Ishikawa (cell line): ENCODE measurements around the gene NRG2.

Experiments used
- CEBPB ChIP-seq: IDR thresholded peaks from 2 replicates; pipeline ENCODE4 v1.6.1; 2012
- CREB1 ChIP-seq: IDR thresholded peaks from 2 replicates; pipeline ENCODE4 v1.6.1; 2012; ENCODE audit warnings: low read depth
- EGR1 ChIP-seq: IDR thresholded peaks from 2 replicates; pipeline ENCODE4 v1.6.1; 2012
- EP300 ChIP-seq: IDR thresholded peaks from 2 replicates; pipeline ENCODE4 v1.6.1; 2012; ENCODE audit warnings: borderline replicate concordance
- FOXM1 ChIP-seq: IDR thresholded peaks from 2 replicates; pipeline ENCODE4 v1.6.1; 2012; ENCODE audit warnings: low read depth, borderline replicate concordance
- MAX ChIP-seq: IDR thresholded peaks from 2 replicates; pipeline ENCODE4 v1.6.1; 2012
- NFIC ChIP-seq: IDR thresholded peaks from 2 replicates; pipeline ENCODE4 v1.6.1; 2012
- RAD21 ChIP-seq: IDR thresholded peaks from 2 replicates; pipeline ENCODE4 v1.6.1; 2012; ENCODE audit warnings: low read depth
- REST ChIP-seq: IDR thresholded peaks from 2 replicates; pipeline ENCODE4 v1.6.1; 2012; ENCODE audit warnings: low read depth, mild to moderate bottlenecking
- TAF1 ChIP-seq: IDR thresholded peaks from 2 replicates; pipeline ENCODE4 v1.6.1; 2012; ENCODE audit warnings: low read depth, mild to moderate bottlenecking
- TCF12 ChIP-seq: IDR thresholded peaks from 2 replicates; pipeline ENCODE4 v1.6.1; 2012; ENCODE audit warnings: low read depth
- TEAD4 ChIP-seq: IDR thresholded peaks from 2 replicates; pipeline ENCODE4 v1.6.1; 2012
- USF1 ChIP-seq: IDR thresholded peaks from 2 replicates; pipeline ENCODE4 v1.6.1; 2012
- YY1 ChIP-seq: IDR thresholded peaks from 2 replicates; pipeline ENCODE4 v1.6.1; 2012; ENCODE audit warnings: low read depth
- ZBTB7A ChIP-seq: IDR thresholded peaks from 2 replicates; pipeline ENCODE4 v1.6.1; 2012; ENCODE audit warnings: low read depth

The NRG2 gene

DNA sequence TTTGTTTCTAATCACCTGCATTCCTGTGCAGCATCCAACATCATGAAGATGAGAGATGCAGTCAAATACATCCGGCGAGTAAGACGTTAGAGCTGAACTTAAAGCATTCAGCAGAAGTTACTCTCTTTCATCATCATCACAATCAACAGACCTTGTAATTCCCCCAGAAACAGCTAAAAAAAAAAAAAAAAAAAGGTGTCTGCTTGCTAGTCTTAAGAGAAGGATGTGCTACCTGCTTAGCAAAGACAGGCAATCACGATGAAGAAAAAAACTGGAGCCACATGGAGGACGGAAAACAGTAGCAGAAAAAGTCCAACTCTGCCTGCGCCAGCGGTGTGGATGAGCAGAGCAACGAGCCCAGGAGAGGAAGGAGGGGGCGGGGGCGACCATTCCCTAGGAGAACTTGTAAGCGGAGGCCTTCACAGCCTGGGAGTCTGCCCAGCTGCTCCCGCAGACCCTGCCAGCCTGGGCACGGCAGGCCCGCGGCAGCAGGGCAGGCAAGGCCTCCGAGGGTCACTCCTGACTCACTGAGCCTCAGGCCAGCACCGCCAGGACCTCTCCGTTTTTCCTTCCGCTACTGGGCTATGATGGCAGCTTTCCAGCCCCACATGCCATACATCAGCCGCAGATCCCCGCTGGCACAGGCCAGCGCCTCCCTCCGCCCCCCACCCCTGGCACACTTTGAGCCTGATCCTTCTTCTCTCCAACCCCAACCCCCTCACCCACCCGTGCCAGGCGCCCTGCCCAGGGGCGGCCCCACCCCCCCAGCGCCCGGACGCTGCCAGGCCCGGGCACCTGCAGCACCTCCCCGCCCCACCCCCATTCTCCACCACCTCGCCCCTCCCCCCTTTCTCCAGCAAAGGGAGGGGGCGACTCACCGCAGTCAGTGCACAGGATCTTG is 1.4 kb downstream of the NRG2 start:
- TF ChIP-seq REST (no peak), RAD21 (no peak), YY1 (no peak), EP300 (no peak), ZBTB7A (no peak), TAF1 (no peak), NFIC (no peak), CREB1 (no peak), USF1 (no peak)

- no peak for TF ChIP-seq EP300
- no peak for TF ChIP-seq NFIC
- TF ChIP-seq TAF1, result no peak
- no peak for TF ChIP-seq TCF12
Observed at GRCh38 chr5:140041099-140041491, 2.0 kb downstream of the NRG2 start.

DNA sequence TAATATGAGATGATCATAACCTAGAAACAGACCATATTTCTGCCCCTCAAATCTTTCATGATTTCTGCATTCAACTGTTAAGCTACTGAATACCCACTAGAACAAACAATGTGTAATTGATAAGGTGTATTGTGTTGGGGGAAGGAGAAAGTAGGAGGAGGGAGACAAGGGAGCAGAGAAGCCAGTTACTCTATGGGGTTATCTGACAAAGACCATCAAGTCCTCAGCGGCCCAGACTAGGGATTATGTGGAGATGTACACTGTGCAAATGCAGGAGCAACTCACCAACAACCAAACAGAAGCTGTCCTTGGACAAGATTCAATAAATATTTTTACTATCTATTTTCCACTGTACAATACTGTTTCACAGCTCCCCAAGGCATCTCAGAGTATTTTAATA is 2.7 kb downstream of the NRG2 start:
- TF ChIP-seq CEBPB (no peak), TCF12 (no peak), EGR1 (no peak), RAD21 (no peak)

- TF ChIP-seq REST (no peak), CREB1 (no peak), ZBTB7A (no peak), YY1 (no peak), EGR1 (no peak)
Observed at GRCh38 chr5:140039561-140039960, 3.5 kb downstream of the NRG2 start.

- TF ChIP-seq MAX (no peak), RAD21 (no peak), ZBTB7A (no peak), CEBPB (no peak), EP300 (no peak), YY1 (no peak), NFIC (no peak), TEAD4 (no peak), FOXM1 (no peak), EGR1 (no peak), CREB1 (no peak), TCF12 (no peak), USF1 (no peak), REST (no peak), TAF1 (no peak)
Observed at GRCh38 chr5:140038373-140038957, 4.6 kb downstream of the NRG2 start.
